ENCODE results near the gene IGF2BP2.

The IGF2BP2 gene

GRCh38 chr3:185781759-185782158 is 43.1 kb downstream of the IGF2BP2 start:
- DNase-seq (ENCODE audit: low spot score) (no peak), ATAC-seq (ENCODE audit: low read depth) (peak; percentile 85)
- no peak for TF ChIP-seq CTCF (IDR thresholded peaks at IDR 0.05; ENCODE audit: poor library complexity, severe bottlenecking)
- Histone ChIP-seq H3K36me3 (ENCODE audit: low read depth) (peaks cover 25% of the 10 kb centered on the region), H3K4me1 (ENCODE audit: insufficient read depth, poor library complexity, severe bottlenecking) (peaks cover 49% of the 10 kb centered on the region), H3K4me3 (ENCODE audit: severe bottlenecking) (no peak overlapping the region), H3K27me3 (ENCODE audit: insufficient read depth, poor library complexity, severe bottlenecking) (no peaks in the 10 kb centered on the region), H3K27ac (ENCODE audit: poor library complexity, severe bottlenecking) (peak overlapping the region; percentile 56), H3K9me3 (ENCODE audit: severe bottlenecking) (no peaks in the 10 kb centered on the region)

- H3K36me3 ChIP-seq (ENCODE audit: low read depth): peaks cover 13% of the 10 kb centered on the region
- no peaks in the 10 kb centered on the region for H3K9me3 ChIP-seq (ENCODE audit: severe bottlenecking)
- DNase-seq (ENCODE audit: low spot score) (no peak), ATAC-seq (ENCODE audit: low read depth) (no peak)
- H3K27me3 ChIP-seq (ENCODE audit: insufficient read depth, poor library complexity, severe bottlenecking): no peaks in the 10 kb centered on the region
- H3K27ac ChIP-seq (ENCODE audit: poor library complexity, severe bottlenecking): peak overlapping the region; percentile 1
- H3K4me3 ChIP-seq (ENCODE audit: severe bottlenecking): no peak overlapping the region
- TF ChIP-seq CTCF (IDR thresholded peaks at IDR 0.05; ENCODE audit: poor library complexity, severe bottlenecking): no peak
- peaks cover 47% of the 10 kb centered on the region for H3K4me1 ChIP-seq (ENCODE audit: insufficient read depth, poor library complexity, severe bottlenecking)
Measured at GRCh38 chr3:185779461-185779860, 45.4 kb downstream of the IGF2BP2 start.

GRCh38 chr3:185778821-185779220 is 46.0 kb downstream of the IGF2BP2 start:
- H3K27ac ChIP-seq (ENCODE audit: poor library complexity, severe bottlenecking): peak overlapping the region; percentile 1
- H3K4me3 ChIP-seq (ENCODE audit: severe bottlenecking): no peak overlapping the region
- H3K27me3 ChIP-seq (ENCODE audit: insufficient read depth, poor library complexity, severe bottlenecking): no peaks in the 10 kb centered on the region
- H3K4me1 ChIP-seq (ENCODE audit: insufficient read depth, poor library complexity, severe bottlenecking): peaks cover 51% of the 10 kb centered on the region
- no peaks in the 10 kb centered on the region for H3K9me3 ChIP-seq (ENCODE audit: severe bottlenecking)
- DNase-seq (ENCODE audit: low spot score) (no peak), ATAC-seq (ENCODE audit: low read depth) (no peak)
- peaks cover 11% of the 10 kb centered on the region for H3K36me3 ChIP-seq (ENCODE audit: low read depth)
- no peak for TF ChIP-seq CTCF (IDR thresholded peaks at IDR 0.05; ENCODE audit: poor library complexity, severe bottlenecking)

- H3K9me3 ChIP-seq (ENCODE audit: severe bottlenecking): no peaks in the 10 kb centered on the region
- no peaks in the 10 kb centered on the region for H3K27me3 ChIP-seq (ENCODE audit: insufficient read depth, poor library complexity, severe bottlenecking)
- H3K27ac ChIP-seq (ENCODE audit: poor library complexity, severe bottlenecking): no peak overlapping the region
- no peak for DNase-seq (ENCODE audit: low spot score)
- no peak overlapping the region for H3K4me3 ChIP-seq (ENCODE audit: severe bottlenecking)
- H3K36me3 ChIP-seq (ENCODE audit: low read depth): peaks cover 11% of the 10 kb centered on the region
- TF ChIP-seq CTCF (IDR thresholded peaks at IDR 0.05; ENCODE audit: poor library complexity, severe bottlenecking): no peak
- no peak for ATAC-seq (ENCODE audit: low read depth)
- H3K4me1 ChIP-seq (ENCODE audit: insufficient read depth, poor library complexity, severe bottlenecking): peaks cover 50% of the 10 kb centered on the region
Measured at GRCh38 chr3:185778094-185778493, 46.7 kb downstream of the IGF2BP2 start.

- TF ChIP-seq CTCF (IDR thresholded peaks at IDR 0.05; ENCODE audit: poor library complexity, severe bottlenecking): no peak
- H3K27me3 ChIP-seq (ENCODE audit: insufficient read depth, poor library complexity, severe bottlenecking): no peaks in the 10 kb centered on the region
- peaks cover 36% of the 10 kb centered on the region for H3K4me1 ChIP-seq (ENCODE audit: insufficient read depth, poor library complexity, severe bottlenecking)
- H3K36me3 ChIP-seq (ENCODE audit: low read depth): no peaks in the 10 kb centered on the region
- H3K9me3 ChIP-seq (ENCODE audit: severe bottlenecking): no peaks in the 10 kb centered on the region
- DNase-seq (ENCODE audit: low spot score) (no peak), ATAC-seq (ENCODE audit: low read depth) (no peak)
- peak overlapping the region; percentile 7 for H3K27ac ChIP-seq (ENCODE audit: poor library complexity, severe bottlenecking)
- H3K4me3 ChIP-seq (ENCODE audit: severe bottlenecking): no peak overlapping the region
Measured at GRCh38 chr3:185770109-185770508, 54.7 kb downstream of the IGF2BP2 start.

Measured in RWPE2 (cell line).